GM18909 (cell line): ENCODE results near the gene OR8G5.

Experiments
- ATAC-seq: cut with Tn5 transposase; IDR thresholded peaks from one replicate; pipeline ENCODE4 v1.9.1; 2021; ENCODE audit warnings: mild to moderate bottlenecking; ENCODE audit not compliant: unreplicated experiment, poor library complexity

Gene OR8G5

DNA sequence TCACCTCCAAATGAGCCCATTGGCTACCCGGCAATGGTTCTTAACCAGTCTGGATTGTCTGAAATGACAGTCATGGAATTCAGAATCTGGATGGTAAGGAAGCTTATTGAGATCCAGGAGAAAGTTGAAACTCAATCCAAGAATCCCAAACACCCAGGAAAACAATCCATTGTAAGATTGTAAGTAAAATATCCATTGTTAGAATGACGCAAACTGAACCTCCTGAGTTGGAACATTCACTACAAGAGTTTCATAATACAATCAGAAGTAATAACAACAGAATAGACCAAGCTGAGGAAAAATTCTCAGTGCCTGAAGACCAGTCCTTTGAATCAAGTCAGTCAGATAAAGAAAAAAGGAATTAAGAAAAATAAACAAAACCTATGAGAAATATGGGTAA lies 22.1 kb downstream of the OR8G5 start:
- ATAC-seq: no peak

DNA sequence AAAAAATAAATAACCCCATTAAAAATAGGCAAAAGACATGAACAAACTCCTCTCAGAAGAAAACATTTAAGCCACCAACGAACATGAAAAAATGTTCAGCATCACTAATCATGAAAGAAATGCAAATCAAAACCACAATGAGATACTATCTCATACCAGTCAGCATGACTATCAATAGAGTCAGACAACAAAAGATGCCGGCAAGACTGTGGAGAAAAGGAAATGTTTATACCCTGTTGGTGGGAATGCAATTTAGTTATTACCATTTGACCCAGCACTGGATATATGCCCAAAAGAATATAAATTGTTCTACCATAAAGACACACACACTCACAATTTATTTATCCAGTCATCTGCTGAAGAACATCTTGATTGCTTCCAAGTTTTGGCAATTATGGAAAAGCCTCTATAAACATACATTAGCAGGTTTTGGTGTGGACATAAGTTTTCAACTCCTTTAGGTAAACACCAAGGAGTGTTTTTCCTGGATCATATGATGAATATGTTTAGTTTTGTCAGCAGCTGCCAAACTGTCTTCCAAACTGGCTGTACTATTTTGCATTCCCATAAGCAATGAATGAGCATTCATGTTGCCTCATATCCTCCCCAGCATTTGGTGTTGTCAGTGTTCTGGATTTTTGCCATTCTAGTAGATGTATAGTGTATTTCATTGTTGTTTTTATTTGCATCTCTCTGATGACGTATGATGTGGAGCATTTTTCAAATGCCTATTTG lies 29.6 kb downstream of the OR8G5 start:
- ATAC-seq: no peak

DNA sequence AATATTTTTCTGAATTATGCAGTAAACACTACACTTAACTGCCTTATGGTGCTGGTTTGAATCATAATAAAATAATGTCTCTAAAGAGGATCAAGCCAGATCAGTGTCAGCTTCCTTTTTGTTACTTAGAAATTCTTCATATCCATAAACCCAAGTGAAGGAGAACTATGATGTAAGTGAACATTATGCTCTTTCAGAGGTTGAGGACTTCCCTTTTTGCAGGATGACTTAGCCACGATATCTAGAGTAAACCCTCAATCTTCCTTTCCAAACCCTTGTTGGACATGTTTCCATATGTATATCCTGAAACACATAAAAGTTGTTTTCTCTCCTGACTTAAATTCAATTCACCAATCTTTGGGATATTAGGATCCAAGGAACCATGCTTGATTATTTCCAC lies 38.5 kb downstream of the OR8G5 start:
- no peak for ATAC-seq

DNA sequence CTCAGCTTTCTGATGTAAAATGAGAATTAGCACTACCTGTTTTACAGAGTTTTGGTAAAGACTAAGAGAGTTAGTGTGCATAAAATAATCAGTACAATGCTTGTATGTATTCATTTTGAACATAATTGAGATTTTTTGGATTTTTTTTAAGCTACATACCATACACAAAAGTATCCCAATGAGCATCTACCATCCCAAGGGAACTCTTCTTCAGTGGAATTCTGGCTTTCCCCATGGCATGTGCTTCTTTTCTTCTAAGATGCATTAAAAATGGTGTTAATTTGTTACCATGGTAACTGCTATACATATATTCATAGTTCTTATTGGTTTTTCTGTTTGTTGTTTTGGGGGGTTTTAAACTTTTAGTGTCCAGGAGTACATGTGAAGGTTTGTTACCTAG lies 39.8 kb downstream of the OR8G5 start:
- ATAC-seq: no peak

DNA sequence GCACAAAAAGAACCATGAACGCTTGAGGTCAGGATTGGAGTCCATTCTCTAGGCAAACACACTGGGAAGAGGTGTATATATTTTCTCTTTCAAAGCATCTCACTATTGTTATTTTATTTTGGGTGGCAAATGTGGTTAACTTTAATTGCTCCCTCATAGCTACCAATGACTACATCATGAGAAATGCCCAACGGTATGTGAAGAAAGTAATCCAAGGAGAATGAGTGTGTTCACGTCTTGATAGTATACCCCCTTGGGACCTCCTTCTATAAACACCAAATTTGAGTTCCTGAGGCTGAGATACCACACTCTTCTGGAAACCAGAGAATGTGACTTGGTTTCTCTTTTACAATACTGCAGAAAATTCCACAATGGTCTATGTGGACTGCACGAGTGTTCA lies 41.7 kb downstream of the OR8G5 start:
- ATAC-seq: no peak

DNA sequence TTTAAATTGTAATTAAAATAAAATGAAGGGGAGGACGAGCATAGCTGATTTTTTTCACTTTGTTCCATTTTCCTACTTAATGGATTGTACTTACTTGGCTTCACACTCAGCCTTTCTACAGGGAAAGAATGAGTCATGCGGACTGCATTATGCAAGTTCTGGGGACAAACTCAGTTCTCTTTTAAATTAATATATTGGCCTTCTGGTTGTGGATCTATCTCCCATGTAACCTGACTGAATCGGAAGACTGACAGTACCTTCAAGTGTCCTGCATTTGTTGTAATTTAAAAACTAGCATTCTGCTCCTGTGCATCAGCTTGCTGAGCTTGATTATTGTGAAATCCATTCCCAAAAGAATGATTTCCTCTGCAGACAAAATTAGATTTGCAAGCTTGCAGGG lies 45.4 kb downstream of the OR8G5 start:
- no peak for ATAC-seq

DNA sequence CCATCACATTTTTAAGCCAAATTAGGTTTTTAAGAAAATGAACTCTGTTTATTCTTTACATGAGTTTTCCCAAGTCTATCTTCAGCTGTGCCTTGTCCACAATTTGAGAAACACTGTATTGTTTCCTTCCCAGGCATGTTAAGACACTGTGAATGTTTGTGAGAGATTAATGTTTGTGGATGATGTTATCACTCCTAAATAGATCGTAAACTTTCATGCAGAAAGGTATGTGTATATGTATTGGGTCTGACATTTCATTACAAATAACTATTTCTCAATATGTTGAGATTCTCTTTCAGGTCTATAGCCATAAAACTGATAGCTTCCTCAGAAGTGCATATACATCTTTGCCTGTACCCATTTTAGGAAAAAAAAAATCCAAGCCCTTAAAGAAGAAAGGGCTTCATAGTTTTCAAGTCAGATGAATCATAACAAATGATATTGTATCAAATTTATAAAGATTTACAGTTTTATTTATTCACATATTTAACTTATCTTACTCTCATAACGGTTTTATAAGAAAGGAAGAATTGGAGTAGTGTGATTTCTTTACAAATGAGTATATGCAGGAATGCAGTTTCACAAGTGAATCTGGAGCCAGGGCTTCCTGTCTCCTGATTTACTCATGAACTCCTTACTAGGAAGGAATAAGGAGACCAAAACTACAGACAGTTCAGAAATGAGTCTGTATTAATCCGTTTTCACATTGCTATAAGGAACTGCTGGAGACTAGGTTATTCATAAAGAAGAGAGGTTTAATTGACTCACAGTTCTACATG lies 46.4 kb downstream of the OR8G5 start:
- ATAC-seq: no peak

DNA sequence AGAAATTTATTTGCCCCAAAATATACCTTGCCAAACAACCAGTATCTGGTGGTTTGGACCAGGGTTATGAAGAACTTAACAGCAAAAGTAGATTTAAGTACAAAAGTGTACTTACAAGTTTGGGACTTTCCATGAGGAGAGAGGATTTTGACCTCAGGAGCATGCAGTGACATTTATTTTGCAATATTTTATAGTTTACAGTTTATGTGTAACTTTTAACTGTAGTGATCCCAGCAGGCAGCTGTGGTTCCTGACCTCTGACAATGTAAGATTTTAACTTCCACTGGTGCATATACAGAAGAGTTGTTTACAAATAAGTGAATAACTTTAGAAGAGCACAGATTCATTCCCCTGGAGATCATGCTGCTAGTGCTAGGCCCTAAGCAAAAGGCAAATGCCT lies 50.9 kb downstream of the OR8G5 start:
- no peak for ATAC-seq

DNA sequence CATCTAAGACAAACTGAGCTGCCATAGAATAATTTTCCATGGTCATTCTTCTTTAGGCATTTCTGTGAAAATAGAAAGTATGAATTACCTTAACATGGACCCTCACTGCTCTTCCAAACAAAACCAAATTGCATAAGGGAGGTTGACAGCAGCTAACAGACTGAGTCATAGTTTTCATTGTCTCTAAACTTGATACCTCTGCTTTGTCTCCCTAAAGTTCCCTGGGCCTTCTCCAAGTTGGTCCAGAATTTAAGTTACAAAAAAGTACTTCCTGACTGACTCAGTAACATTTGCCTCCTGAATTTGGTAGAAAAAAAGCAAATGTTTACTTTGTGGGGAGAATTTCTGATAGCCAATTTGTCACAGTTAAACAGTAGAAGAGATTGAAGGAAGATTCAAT lies 54.5 kb downstream of the OR8G5 start:
- no peak for ATAC-seq

DNA sequence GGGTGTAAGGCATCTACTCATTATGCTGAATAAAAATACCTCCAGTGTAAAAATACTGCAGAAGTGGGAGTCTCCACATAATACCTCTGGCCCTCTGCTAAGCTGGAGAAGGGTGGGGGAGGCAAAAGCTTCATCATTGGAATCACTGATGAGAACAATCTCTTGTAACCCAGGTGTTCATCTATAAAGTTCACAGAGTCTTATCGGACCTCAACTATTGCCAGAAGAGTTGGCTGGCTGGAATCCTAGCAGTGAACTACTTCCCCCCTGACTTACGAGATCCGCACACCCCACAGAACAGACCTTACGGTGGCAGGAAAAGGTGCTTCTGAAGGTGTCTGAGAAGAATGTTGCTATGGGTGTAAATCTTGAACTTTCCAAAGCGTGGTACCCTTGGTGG lies 55.1 kb downstream of the OR8G5 start:
- no peak for ATAC-seq

DNA sequence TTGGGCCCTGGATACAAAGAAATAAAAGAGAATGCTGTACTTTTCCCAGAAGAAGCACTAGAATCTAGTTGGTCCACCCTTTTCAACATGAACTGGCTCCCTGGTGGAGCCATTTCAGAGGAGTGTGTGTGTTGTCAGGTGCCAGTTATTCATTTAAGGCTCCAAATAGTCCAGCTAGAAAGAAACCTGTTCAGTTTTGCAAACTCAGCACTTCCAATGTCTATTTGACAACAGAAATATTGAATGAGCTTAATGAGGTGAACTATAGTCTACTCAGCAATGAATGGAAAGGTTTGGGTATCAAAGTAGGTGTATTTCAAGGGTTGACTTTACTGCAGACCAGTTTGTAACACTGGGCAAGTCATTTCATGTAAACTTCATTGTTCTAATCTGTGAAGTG lies 55.5 kb downstream of the OR8G5 start:
- no peak for ATAC-seq

DNA sequence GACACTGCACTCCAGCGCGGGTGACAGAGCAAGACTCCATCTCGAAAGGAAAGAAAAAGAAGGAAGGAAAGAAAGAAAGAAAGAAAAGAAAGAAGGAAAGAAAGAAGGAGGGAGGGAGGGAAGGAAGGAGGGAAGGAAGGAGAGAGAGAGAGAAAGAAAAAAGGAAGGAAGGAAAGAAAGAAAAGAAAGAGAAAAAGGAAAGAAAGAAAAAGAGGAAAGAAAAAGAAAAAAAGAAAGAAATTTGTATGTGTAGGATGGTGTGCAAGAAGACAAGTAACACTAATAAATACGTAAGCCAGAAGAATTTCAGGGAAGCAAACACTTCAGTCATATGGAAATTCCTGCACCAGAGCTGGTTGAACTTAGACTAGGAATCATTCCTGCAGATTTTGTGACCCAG lies 57.0 kb downstream of the OR8G5 start:
- no peak for ATAC-seq

DNA sequence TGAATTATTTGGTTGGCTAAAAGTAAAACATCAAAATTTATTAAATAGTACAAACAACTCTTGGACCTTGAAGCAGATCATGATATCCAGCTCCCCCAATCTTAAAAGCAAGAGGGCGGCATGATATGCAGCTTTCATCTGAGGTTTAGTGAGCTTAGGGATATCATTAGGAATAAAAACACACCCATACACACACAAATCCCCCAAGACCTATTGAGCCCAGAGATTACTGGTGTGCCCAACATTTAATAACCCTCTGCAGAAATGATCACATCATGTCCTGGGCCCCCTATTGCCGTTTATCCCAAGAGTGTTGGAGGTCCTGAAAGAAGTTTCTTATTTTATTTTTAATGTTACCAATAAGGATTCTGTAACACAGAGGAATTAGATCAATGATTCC lies 57.7 kb downstream of the OR8G5 start, which contains the start of gene OR8D1:
Gene OR8D1, minus strand, starts transcription at position 101 of the 400 bp plus-strand sequence. CDS start 3,183 bp downstream, outside the sequence.
- no peak for ATAC-seq

DNA sequence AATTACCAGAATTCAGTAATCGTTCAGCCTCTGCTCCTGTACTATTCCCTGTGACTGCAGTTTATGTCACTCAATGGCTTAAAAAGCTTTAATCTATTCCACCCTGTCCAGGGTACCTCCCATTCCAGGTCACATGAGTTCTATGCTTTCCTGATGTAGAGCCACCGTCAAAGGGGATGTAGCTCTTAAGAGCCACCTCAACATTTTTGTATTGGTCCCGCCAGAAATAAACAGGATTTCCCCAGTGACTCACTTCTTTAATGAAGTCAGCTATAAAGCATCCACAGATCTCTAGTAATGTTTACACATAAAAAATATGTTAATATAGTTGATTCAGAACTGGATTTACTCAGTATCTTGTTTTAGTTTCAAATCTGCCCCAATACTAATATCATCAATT lies 58.9 kb downstream of the OR8G5 start:
- no peak for ATAC-seq
